ENCODE measurements around the gene PRSS57. TPM values are rescaled to one million over a fixed set of nuclear protein-coding genes. Genes with fewer than 3 reads are reported as not detected.
"Not testable (repeated sequence)": the region's sequence is repeated elsewhere in the genome, so short reads cannot be mapped to it uniquely, and the experiment has no call there.

PRSS57 gene
- total RNA-seq, 1 experiment from 2014 or later: not detected

- no peak for DNase-seq (ENCODE audit: low read depth)
- in situ Hi-C loops (cut with HindIII; ENCODE audit: low pct_unique_long_range_greater_than_20kb, low sequenced_read_pairs): no loop called here
Observed at GRCh38 chr19:704447-704741, 9.1 kb upstream of the PRSS57 start.

DNA sequence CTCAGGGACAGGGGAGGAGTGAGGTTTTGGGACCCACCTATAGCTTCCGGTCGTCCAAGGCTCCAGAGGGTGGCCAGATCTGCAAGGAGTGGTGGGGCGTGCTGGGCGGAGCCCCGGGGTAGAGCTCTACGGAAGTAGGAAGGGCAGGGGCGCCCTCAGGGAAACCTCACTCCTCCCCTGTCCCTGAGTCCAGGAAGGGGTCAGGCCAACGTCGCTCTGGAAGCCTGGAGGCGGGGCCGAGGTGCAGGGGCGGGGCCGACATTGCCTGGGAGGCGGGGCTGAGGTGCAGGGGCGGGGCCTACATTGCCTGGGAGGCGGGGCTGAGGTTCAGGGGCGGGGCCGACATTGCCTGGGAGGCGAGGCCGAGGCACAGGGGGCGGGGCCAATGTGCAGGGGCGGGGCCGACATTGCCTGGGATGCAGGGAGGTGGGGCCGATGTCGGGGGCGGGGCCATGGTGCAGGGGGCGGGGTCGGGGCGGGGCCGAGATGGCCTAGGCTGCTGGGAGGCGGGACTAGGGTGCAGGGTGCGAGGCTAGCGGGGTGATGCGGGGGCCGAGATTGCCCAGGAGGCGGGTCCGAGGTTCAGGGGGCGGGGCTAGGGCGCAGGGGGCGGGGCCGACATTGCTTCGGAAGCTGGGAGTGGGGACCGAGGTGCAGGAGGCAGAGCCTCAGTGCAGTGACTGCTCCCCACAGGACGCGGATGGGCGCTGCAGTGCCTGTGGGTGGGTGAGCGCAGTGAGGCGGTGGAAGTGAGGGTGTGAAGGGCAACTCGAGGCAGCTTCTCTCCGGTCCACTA, 8.6 kb upstream of the PRSS57 start:
- DNase-seq (ENCODE audit: low read depth): peak; percentile 72

GRCh38 chr19:703329-703650, 8.0 kb upstream of the PRSS57 start:
- in situ Hi-C loops (cut with HindIII; ENCODE audit: low pct_unique_long_range_greater_than_20kb, low sequenced_read_pairs): no loop called here
- no peak for DNase-seq (ENCODE audit: low read depth)

More for the DNA sequence above, 8.6 kb upstream of the PRSS57 start:
- in situ Hi-C loops (cut with HindIII; ENCODE audit: low pct_unique_long_range_greater_than_20kb, low sequenced_read_pairs): no loop called here

DNA sequence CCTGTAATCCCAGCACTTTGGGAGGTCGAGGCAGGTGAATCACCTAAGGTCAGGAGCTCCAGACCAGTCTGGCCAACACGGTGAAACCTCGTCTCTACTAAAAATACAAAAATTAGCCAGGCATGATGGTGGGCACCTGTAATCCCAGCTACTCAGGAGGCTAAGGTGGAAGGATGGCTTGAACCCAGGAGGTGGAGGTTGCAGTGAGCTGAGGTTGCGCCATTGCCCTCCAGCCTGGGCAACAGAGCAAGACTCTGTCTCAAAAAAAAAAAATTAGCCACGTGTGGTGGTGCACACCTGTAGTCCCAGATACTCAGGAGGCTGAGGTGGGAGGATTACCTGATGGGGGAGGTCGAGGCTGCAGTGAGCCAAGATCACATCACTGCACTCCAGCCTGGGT, 7.6 kb upstream of the PRSS57 start:
- DNase-seq (ENCODE audit: low read depth): not testable (repeated sequence)

GRCh38 chr19:699885-700284, 4.6 kb upstream of the PRSS57 start:
- in situ Hi-C loops (cut with HindIII; ENCODE audit: low pct_unique_long_range_greater_than_20kb, low sequenced_read_pairs); DNase-seq (ENCODE audit: low read depth): not testable (repeated sequence)

More for the DNA sequence above, 7.6 kb upstream of the PRSS57 start:
- in situ Hi-C loops (cut with HindIII; ENCODE audit: low pct_unique_long_range_greater_than_20kb, low sequenced_read_pairs): not testable (repeated sequence)

GRCh38 chr19:698529-698928, 3.3 kb upstream of the PRSS57 start:
- in situ Hi-C loops (cut with HindIII; ENCODE audit: low pct_unique_long_range_greater_than_20kb, low sequenced_read_pairs); DNase-seq (ENCODE audit: low read depth): not testable (repeated sequence)

DNA sequence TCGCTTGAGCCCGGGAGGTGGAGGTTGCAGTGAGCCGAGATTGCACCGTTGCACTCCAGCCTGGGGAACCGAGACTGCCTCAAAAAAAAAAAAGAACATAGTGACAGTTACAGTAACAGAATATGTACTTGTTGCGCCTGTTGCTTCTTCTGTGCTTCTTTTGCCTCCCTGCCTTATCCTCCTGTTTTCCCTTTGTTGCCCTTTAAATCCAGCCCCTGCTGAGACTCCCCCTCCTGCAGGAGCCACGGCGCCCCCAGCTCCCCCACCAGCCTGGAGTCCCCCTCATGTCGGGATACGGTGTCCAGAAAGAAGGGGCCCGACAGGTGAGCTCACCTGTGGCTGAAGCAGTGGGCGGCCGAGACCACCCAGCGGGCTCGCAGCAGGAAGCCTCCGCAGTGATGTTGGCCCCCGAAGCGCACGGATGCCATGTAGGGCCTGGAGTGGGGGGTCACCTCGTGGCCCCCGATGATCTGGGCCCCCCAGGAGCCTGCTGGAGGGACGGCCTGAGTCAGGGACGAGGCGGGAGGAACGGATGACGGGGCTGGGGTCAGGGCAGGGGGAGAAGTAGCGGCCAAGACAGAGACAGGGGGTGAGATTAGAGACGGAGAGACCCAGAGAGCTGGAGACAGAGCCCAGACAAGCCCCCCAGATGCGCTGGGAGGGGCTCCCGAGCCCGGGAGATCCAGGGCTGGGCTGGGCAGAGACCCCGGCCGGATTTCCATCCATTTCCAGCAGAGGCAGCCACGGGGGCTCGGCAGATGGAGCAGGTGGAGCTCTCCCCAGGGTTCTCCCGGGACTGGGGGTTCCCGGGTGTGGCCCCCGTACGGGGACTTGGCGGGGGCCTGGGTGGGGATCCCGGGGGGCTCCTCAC, 536 bp downstream of the PRSS57 start:
- in situ Hi-C loops (cut with HindIII; ENCODE audit: low pct_unique_long_range_greater_than_20kb, low sequenced_read_pairs): no loop called here
- DNase-seq (ENCODE audit: low read depth): no peak

DNA sequence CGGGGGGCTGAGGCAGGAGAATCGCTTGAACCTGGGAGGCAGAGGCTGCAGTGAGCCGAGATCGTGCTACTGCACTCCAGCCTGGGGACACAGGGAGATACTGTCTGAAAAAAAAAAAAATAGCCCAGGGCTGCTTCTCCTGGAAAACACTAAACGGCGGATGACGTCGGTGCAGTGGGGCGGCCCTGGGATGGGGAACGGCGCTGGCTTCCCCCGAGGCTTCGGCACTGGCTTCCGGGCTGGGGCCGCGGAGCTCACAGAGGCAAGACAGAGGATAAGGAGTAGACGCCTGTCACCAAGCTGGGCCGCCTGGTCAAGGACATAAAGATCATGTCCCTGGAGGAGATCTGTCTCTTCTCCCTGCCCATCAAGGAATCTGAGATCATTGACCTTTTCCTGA, 5.0 kb downstream of the PRSS57 start:
- in situ Hi-C loops (cut with HindIII; ENCODE audit: low pct_unique_long_range_greater_than_20kb, low sequenced_read_pairs): no loop called here
- no peak for DNase-seq (ENCODE audit: low read depth)

GRCh38 chr19:688992-689391, 6.3 kb downstream of the PRSS57 start:
- no peak for DNase-seq (ENCODE audit: low read depth)
- in situ Hi-C loops (cut with HindIII; ENCODE audit: low pct_unique_long_range_greater_than_20kb, low sequenced_read_pairs): no loop called here

DNA sequence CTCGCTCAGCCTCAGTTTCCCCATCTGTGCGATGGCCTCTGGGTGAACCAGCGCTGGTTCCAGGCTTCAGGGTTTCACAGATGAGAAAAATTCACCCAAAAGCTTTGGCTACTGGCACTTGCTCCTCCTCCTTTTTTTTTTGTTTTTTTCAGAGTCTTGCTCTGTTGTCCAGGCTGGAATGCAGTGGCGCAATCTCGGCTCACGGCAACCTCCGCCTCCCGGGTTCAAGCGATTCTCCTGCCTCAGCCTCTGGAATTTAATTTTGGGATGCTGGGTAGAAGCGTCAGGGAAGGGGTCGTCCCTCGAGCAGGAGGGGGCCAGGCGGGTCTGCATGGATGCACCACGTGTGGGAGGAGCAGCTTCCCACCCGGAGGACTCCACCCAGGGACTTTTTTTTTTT, 7.0 kb downstream of the PRSS57 start:
- in situ Hi-C loops (cut with HindIII; ENCODE audit: low pct_unique_long_range_greater_than_20kb, low sequenced_read_pairs): no loop called here

GRCh38 chr19:687569-688166, 7.6 kb downstream of the PRSS57 start:
- in situ Hi-C loops (cut with HindIII; ENCODE audit: low pct_unique_long_range_greater_than_20kb, low sequenced_read_pairs): no loop called here
- DNase-seq (ENCODE audit: low read depth): no peak

More for the DNA sequence above, 7.0 kb downstream of the PRSS57 start:
- DNase-seq (ENCODE audit: low read depth): no peak

DNA sequence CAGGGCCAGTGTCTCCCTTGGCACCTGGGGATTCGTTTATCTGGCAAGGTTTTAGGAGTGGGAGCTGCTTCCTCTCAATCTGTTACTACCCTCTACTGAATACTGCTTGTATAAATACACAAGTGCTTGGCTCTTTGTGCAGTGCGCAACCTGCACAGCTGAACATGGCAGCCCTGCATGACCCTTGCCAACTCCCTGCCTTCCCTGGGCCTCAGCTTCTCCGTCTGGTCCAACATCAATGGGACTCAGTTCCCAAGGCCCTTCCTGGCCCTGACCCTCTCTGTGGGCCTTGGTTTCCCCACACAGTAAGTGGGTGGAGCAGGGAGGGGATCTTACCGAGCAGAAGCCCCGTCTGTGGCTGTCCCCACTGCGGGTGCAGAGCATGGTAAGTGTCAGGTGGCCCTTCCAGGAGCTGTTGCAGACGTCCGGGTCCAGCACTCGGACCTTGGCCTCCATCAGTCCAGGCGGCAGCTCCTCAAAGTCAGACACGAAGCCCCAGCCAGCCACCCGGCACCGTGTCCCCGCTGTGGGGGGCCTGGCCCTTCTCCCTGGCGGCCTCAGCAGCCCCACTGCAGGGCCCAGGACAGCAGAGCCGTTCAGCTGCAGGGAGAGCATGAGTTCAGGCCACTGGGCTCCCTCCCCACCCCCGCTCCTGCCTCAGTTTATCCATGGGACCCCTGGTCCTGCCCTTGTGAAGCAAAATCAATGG, 8.5 kb downstream of the PRSS57 start:
- in situ Hi-C loops (cut with HindIII; ENCODE audit: low pct_unique_long_range_greater_than_20kb, low sequenced_read_pairs): no loop called here
- no peak for DNase-seq (ENCODE audit: low read depth)

DNA sequence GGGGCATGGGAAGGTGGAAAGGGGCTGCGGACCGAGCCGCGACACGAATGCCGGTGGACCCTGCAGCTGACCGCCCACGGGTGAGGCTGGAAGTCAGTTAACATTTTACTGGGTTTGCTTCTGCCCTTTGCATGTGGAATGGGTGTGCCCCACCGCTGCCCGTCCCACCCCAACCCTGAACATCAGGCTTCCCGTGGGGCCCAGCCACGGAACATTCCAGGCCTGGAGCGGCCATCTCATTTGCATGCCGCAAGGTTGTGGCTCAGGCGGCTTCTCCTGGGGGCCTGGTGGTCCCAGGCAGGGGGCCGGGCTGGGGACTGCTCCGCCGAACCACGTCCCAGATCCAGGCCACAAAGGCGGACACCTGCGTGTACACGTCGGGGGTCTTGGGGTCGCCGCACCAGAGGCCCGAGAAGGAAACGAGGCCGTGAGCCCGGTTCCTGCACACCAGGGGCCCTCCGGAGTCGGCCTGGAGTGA, 9.8 kb downstream of the PRSS57 start:
- in situ Hi-C loops (cut with HindIII; ENCODE audit: low pct_unique_long_range_greater_than_20kb, low sequenced_read_pairs): no loop called here
- no peak for DNase-seq (ENCODE audit: low read depth)

DNA sequence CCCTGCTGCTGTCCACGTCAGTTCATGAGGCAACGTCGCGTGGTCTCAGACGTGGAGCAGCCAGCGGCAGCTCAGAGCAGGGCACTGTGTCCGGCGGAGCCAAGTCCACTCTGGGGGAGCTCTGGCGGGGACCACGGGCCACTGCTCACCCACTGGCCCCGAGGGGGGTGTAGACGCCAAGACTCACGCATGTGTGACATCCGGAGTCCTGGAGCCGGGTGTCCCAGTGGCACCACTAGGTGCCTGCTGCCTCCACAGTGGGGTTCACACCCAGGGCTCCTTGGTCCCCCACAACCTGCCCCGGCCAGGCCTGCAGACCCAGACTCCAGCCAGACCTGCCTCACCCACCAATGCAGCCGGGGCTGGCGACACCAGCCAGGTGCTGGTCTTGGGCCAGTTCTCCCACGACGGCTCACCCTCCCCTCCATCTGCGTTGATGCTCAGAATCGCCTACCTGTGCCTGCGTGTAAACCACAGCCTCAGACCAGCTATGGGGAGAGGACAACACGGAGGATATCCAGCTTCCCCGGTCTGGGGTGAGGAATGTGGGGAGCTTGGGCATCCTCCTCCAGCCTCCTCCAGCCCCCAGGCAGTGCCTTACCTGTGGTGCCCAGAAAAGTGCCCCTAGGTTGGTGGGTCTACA, 12.5 kb downstream of the PRSS57 start:
- DNase-seq (ENCODE audit: low read depth): no peak
- in situ Hi-C loops (cut with HindIII; ENCODE audit: low pct_unique_long_range_greater_than_20kb, low sequenced_read_pairs): no loop called here

- in situ Hi-C loops (cut with HindIII; ENCODE audit: low pct_unique_long_range_greater_than_20kb, low sequenced_read_pairs): no loop called here
- DNase-seq (ENCODE audit: low read depth): no peak
Observed at GRCh38 chr19:681029-682019, 13.9 kb downstream of the PRSS57 start.

DNA sequence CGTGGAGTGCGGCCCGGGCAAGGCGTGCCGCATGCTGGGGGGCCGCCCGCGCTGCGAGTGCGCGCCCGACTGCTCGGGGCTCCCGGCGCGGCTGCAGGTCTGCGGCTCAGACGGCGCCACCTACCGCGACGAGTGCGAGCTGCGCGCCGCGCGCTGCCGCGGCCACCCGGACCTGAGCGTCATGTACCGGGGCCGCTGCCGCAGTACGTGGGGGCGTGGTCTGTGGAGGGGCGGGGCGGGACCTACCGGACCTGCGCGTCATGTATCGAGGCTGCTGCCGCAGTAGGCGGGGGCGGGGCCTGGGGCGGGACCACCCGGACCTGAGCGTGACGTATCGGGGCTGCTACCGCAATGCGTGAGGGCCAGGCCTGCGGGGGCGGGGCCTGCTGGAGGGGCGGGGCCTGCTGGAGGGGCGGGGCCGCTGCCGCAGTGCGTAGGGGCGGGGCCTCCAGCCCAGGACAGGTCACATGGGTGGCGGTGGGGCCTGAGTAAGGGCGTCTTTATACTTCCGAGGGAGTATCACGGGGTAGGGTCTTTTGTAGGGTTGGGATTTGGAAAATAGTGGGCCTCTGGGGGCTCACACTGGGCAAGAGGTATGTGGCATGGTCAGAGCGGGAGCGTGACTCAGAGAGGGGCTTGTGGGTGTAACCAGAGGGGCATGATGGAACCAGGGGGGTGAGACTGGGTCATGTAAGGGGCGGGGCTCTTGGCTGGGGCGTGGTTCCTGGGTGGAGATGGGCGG, 14.8 kb downstream of the PRSS57 start:
- DNase-seq (ENCODE audit: low read depth): peak; percentile 86
- in situ Hi-C loops (cut with HindIII; ENCODE audit: low pct_unique_long_range_greater_than_20kb, low sequenced_read_pairs): no loop called here

Measured in Caki2 (cell line).